HG03103 (cell line): ENCODE data around the gene PLXDC2.
"Not testable (repeated sequence)": the region's sequence is repeated elsewhere in the genome, so short reads cannot be mapped to it uniquely, and the experiment has no call there.

Experiments used
- ATAC-seq: cut with Tn5 transposase; IDR thresholded peaks from one replicate; pipeline ENCODE4 v1.9.1; 2021; ENCODE audit warnings: low read depth; ENCODE audit not compliant: unreplicated experiment

PLXDC2 gene

DNA sequence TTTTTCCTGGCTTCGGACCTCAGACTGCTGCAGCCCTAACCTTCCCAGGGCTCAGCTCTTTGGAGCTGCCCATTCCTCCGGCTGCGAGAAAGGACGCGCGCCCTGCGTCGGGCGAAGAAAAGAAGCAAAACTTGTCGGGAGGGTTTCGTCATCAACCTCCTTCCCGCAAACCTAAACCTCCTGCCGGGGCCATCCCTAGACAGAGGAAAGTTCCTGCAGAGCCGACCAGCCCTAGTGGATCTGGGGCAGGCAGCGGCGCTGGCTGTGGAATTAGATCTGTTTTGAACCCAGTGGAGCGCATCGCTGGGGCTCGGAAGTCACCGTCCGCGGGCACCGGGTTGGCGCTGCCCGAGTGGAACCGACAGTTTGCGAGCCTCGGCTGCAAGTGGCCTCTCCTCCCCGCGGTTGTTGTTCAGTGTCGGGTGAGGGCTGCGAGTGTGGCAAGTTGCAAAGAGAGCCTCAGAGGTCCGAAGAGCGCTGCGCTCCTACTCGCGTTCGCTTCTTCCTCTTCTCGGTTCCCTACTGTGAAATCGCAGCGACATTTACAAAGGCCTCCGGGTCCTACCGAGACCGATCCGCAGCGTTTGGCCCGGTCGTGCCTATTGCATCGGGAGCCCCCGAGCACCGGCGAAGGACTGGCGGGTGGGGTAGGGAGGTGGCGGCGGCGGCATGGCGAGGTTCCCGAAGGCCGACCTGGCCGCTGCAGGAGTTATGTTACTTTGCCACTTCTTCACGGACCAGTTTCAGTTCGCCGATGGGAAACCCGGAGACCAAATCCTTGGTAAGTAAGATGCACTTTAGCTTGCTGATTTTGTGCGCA lies at the start of gene PLXDC2:
Gene PLXDC2 (plus strand): TSS at position 22 of the 820 bp plus-strand sequence.
- ATAC-seq: peak; percentile 41

DNA sequence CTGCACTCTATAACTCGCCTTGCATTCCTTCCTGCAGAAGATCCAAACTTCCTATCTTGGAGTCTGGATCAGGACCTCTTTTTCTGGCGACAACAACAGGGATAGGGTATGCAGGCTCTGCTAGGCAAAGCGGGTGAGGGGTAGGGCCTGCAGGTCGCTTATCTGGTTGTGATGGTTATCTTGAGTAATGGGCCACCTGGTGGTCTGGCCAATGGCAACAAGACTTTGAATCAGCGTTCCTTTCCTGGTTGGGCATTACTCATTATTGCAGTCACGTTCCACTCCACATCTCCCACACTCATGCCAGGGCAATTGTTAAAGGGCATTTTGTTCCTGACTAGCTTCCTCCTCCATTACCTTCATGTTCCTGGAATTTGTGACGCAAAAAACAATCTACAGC lies 48.4 kb upstream of the PLXDC2 start:
- no peak for ATAC-seq

DNA sequence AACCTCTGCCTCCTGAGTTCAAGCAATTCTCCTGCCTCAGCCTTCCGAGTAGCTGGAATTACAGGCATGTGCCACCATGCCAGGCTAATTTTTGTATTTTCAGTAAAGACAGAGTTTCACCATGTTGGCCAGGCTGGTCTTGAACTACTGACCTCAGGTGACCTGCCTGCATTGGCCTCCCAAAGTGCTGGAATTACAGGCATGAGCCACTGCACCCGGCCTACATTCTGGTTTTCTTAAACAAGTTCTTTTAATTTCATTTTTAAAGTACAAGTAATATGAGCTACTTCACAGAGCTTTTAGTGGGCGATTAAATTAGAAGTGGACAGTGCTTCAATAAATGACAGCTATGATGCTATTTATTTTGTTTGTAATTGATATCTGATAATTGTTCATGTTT lies 46.4 kb upstream of the PLXDC2 start:
- not testable (repeated sequence) for ATAC-seq

DNA sequence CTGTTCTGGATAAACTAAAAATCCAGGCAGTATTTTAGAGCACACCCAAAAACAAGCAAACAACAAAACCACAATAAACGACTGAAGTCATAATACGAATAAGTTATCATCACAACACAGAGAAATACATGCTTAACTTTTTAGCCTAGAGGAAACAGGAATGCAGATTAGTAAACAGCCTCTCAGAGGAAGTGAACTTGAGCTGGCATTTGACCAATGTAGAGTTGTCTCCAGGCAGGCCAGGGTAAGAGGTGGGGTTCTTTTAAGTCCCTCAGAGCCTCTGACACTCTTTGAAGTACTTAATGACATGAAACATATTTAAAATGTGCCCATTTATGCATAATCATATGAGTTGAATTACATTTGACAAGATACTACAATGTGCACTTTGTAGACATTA lies 43.3 kb upstream of the PLXDC2 start:
- ATAC-seq: no peak

DNA sequence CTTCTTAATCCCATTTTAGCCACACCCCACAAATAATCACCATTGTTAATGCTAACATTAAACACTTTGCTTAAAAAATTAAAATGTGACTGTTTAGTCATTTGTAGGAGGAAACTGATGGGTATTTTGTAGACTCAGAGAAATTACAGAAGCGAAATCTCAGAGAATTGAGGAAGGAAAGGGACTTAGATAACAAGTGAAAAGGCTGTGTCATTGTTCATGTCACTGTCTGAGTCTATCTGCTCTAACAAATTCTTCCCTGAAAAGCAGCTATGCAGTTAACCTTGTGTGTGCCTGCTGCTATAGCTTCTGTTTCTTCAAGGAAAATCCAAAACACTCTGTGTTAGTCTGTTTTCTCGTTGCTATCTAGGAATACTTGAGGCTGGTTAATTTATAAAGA lies 40.9 kb upstream of the PLXDC2 start:
- ATAC-seq: no peak

DNA sequence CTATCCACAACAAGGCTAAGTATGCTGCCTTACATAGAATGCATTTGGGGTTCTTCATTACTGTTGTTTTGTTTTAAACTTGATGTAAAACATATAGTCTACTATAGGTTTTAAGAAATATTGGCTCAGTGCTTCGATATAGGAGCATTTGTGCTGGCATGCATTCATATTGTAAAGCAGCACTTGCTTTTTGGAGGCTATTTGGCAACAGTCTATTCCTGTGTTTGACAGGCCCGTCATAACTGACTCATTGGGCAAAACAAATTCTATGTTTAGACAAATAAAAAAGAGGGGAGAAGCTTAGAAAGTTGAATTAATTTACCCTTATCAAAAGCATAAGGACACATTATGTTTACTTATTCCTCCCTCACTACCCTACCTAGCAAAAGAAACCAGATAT lies 38.4 kb upstream of the PLXDC2 start:
- no peak for ATAC-seq

DNA sequence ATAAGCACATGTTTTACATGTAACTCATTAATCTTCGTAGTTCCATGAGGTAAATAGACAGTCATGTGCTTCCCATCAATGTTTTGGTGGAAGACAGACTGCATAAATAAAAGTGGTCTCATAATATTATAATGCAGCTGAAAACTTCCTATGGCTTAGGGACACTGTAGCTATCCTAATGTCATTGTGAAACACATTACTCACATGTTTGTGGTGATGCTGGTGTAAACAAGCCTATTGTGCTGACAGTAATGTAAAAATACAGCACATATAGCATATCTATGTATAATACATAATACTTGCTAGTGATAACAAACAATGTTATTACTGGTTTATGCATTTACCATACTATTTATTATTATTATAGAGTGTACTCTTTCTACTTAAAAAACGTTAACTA lies 37.2 kb upstream of the PLXDC2 start:
- ATAC-seq: no peak

DNA sequence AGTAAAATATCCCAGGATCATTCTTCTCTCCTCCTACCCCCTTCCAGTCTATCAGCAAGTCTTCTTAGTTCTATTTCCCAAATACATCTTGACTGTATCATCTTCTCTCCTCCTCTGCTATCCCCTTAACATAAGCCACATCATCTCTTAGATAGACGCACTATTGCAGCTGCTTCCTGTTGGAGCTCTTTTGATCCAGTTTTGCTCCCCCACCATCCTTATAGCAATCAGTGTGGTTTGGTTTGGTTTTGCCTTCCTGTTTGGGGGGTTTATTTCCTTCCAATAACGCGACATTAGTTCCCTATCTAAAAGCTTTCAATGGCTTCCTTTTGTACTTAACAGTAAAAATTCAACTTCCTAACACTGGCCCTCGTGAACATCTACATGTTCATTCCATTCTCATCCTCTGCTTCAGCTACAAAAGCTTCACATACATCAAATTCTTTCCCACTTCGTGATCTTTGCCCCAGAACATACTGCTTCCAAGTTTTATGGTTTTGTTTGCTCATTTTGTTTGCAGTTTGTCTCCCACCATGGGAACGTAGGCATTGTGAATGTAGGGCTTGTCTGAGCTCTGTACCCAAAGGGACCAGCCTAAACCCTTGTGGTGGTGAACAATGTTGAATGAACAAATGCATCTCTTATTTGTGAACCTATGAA lies 33.7 kb upstream of the PLXDC2 start:
- ATAC-seq: no peak

DNA sequence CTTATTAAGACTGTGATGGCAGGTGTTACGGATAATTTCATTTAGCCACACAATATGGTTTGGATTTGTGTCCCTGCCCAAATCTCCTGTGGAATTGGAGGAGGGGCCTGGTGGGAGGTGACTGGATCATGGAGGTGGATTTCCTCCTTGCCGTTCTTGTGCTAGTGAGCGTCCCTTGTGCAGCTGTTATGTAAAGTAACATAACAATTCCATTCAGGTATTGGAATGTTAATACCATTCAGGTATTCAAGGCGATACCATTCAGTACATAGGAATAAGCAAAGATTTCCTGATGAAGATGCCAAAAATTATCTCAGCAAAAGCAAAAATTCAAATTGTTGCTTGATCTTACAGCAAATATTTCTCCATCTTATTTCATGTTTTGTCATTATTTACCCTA lies 32.5 kb upstream of the PLXDC2 start:
- no peak for ATAC-seq

DNA sequence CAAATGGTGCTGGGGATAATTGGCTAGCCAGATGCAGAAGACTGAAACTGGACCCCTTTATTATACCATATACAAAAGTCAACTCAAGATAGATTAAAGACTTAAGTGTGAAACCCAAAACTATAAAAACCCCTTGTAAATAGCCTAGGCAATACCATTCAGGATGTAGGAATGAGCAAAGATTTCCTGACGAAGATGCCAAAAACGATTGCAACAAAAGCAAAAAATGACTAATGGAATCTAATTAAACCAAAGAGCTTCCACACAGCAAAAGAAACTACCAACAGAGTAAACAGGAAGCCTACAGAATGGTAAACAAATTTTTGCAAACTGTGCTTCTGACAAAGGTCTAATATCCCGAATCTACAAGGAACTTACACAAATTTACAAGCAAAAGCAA lies 30.9 kb upstream of the PLXDC2 start:
- ATAC-seq: no peak

DNA sequence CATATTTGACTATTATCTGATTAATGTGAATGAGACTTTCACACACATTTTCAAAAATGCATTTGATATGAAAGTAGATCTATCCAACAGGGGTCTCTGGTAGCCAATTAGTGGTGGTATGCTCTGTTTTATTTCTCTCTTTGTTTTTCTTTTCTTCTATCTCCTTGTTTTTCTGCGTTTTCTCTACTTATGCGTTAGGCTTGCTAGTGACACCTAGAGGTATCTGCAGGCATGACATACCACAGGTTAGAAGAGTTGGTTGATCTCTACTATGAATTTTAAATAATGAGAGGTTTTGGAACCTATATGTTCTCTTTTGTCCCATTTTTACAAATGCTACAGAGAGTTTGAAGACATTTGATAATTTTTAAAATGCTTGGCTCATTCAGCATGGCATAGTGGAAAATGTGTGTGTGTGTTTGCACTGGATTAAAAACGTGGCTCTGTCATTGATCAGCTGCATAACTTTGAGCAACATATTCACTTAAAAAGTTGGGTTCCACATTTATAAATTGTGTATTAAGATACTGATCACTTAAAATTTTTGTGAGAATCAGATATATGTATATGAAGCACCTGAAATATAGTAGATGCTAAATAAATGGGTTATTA lies 28.1 kb upstream of the PLXDC2 start:
- ATAC-seq: peak; percentile 76

DNA sequence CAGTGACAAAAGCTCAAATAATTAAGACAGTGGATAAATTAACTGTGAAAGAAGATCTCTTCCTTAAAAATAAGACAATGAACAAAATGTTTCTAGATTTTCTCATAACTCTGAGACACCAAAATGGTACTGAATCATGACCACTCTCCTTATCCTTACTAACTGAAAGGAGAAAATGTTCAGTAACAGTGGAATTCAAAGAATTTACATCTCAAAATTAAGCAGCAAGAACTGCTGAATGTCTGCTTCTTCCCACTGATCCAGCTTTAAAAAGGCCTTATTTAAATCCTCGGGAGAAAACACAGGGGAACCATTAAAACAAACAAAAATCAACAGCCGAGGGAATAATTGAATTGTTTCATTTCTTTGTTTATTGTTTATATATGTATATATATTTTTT lies 27.3 kb upstream of the PLXDC2 start:
- ATAC-seq: no peak

DNA sequence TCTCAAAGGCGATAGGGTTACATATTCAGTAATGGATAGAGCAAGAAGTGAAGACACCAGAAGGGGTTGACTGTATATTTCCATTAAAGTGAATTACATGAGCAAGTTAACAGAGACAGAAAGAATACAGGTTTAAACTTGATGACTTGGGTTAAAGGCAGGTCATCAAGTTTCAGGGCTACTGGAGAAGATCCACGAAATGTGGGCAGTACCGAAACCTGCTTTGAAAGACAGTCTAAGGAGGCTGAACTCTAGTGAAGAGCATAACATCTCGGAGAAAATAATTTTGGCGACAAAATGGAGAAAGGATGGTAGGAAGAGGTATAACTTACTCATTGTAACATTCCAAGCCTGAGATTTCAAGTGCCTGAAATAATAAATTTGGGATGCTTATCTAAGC lies 26.6 kb upstream of the PLXDC2 start:
- ATAC-seq: no peak

DNA sequence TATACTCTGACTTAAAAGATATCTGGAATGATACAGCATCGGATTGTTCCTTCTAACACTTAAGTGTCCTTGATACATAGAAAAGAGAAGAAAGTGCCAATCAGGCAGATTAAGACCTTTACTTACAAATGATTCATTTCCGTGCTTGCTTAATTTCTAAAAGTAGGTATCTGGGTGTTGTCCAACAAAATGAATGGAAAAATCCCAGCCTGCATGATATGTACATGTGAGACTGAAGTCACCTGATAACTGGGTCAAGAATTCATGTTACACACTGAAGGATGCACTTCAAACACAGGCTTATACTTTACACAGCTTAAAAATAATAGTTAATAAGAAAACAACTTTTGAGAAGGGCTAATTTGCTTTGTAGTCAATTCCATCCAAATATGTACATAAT lies 25.2 kb upstream of the PLXDC2 start:
- no peak for ATAC-seq

DNA sequence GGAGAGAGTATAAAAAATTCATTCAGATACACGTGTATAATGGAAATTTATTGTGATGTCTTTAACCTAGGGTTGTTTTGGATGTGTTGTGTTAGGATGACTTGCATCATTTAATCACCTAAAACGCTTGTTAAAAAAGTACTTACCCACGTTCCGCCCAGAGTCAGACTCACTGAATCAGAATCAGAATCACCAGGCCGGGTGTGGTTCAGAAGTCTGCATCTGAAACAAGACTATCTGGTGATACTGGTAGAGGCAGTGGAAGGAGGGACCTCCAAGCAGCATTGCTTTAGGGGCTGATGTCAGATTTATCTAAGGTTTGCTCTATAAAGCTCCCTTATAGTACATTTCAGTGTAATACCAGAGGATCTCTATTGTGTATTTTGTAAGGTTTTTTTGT lies 20.5 kb upstream of the PLXDC2 start:
- ATAC-seq: no peak

DNA sequence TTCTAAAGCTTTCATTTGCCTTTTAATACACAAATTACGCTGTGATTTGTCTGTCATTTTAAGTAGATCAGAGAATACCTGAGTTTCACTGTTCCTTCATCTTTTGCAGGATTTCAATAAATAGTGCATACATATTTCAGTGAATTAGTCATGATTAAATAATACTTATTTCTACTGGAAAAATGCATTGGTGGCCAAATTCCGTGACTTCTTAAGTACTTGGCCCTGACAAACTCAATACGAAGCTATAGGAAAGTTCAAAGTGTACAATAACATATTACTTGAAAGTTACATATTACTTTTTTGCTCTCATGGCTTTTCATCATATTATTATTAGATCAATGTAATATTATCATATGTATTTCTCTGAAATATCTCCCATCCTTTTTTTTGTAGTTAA lies 16.1 kb upstream of the PLXDC2 start:
- ATAC-seq: no peak

DNA sequence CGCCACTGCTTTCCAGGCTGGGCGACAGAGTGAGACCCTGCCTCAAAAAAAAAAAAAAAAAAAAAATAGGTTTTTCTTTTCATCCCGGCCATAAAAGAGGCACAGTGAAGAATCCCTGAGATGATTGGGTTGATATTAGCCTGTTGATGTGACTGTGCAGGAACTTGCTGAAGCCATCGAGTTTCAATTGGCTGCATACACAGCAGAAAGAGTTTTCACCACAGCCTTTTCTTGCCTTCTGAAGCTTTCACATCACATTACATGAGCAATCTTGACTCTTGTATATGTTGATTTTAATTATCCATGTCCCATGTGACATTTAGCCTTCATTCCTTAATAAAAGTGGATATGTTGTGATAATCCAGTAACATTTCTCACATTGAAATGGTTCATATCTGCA lies 14.9 kb upstream of the PLXDC2 start:
- no peak for ATAC-seq

DNA sequence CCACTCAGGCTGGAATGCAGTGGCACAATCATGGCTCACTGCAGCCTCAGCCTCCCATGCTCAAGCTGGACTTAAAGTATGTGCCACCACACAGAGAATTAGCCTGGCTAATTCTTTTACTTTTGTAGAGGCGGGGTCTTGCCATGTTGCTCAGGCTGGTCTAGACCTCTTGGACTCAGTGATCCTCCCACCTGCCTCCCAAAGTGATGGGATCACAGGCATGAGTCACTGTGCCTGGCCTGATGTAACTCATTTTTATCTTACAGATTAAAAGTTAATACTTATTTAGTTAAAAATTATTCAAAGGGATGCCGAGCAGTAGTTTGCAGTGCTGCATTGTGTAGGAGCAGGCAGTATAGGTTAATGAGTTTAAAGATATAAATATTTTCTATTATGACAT lies 12.6 kb upstream of the PLXDC2 start:
- no peak for ATAC-seq

DNA sequence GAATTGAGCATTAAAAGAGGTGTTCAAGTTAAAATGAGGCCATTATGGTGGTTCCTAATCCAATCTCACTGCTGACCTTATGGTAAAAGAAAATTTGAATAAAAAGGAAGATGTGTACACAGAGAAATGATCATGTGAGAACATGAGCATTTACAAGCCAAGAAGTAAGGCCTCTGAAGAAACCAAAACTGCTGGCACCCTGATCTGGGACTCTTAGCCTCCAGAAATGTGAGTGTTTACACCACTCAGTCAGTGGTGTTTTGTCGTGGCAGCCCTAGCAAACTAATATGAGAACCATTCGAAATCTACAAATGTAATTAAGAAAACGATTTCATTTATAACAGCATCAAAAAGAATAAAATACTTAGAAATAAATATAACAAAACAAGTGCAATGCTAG lies 6.8 kb upstream of the PLXDC2 start:
- ATAC-seq: no peak

DNA sequence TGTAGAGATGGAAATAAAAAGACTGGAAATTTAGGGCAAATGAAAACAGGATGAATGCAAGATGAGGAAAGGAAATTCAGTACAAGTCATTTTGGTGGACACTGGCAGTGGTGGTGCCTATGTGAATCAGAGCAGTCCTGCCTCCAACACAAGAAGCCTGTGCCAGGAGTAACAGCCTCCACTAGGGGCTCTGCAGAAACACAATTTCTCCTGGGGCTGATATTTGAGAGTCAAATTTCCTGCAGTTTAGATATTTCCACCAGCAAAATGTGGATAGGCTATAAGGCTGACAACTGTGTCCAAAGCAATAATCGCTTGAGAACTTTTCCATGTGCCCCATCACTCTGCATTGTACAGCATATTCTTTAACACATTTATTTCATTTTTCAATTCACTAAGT lies 4.7 kb upstream of the PLXDC2 start:
- no peak for ATAC-seq

DNA sequence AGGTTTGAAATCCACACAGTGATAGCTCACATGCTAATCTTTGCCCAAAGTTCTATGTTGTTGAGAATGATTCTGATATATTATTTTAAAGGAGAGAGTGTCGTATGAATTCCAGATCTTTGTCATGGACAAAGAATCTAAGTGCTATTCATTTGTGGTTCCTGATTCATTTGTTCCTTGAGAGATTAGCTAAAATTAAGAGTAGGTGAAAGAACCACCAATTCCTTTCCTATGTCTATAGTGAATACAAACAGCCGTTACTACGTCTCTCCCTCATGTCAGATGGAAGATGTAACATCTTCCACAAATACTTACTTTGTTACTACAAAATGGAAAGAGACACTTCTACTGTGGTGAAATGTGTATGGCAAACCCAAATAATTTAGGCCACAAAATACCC lies 3.3 kb upstream of the PLXDC2 start:
- no peak for ATAC-seq
